Upper lobe of left lung (tissue), 6 donors: ENCODE data around the gene C19orf25. TPM values are rescaled to one million over a fixed set of nuclear protein-coding genes. Genes with fewer than 3 reads are reported as not detected.
A peak's percentile ranks its signal among the peaks of the same experiment; 100 is the strongest.

Source experiments
- ATAC-seq, 2 donors: fragments of 200-7000 bp; cut with Tn5 transposase; one replicate each; pipeline ENCODE4 v1.9.1; 2022; ENCODE audit warnings: mild to moderate bottlenecking in 2 of 2, moderate library complexity in 2 of 2; ENCODE audit not compliant: low FRiP score in 2 of 2
- DNase-seq, 2 donors: peaks; one replicate each; pipeline ENCODE4 v3.0.0-alpha.2; 2019 to 2020
- H3K27ac ChIP-seq, 4 donors: fragments of 200-600 bp; sonication (generic); one replicate each; pipeline ENCODE4 v1.5.1; 2016 to 2019
- H3K27me3 ChIP-seq, 4 donors: fragments of 200-600 bp; sonication (generic); one replicate each; pipeline ENCODE4 v1.5.1; 2017 to 2019
- H3K36me3 ChIP-seq, 4 donors: fragments of 200-600 bp; sonication (generic); one replicate each; pipeline ENCODE4 v1.5.1; 2016 to 2019
- H3K4me1 ChIP-seq, 4 donors: fragments of 200-600 bp; sonication (generic); one replicate each; pipeline ENCODE4 v1.5.1; 2018 to 2019
- H3K4me3 ChIP-seq, 4 donors: fragments of 200-600 bp; sonication (generic); one replicate each; pipeline ENCODE4 v1.5.1; 2017 to 2019; ENCODE audit warnings: mild to moderate bottlenecking in 2 of 4, moderate library complexity in 1 of 4
- H3K9me3 ChIP-seq, 4 donors: fragments of 200-600 bp; sonication (generic); one replicate each; pipeline ENCODE4 v1.5.1; 2018 to 2019
- EP300 ChIP-seq, 4 donors: sonication (generic); formaldehyde crosslinking; IDR thresholded peaks; one replicate each; pipeline ENCODE4 v1.5.1; 2017; ENCODE audit warnings: antibody characterized with exemption in 4 of 4, control low read depth in 2 of 4
- POLR2A ChIP-seq, 4 donors: fragments of 450-650 bp; IDR thresholded peaks; one replicate each; pipeline ENCODE4 v1.5.1; 2016 to 2017; ENCODE audit warnings: antibody characterized with exemption in 4 of 4, mild to moderate bottlenecking in 2 of 4
- POLR2AphosphoS5 ChIP-seq, 2 donors: sonication (generic); formaldehyde crosslinking; IDR thresholded peaks; one replicate each; pipeline ENCODE4 v1.5.1; 2017; ENCODE audit warnings: antibody characterized with exemption in 2 of 2
- WGBS, 2 donors: methylation state at CpG; one replicate each; pipeline ENCODE4 v1.1.5; 2017 to 2018; 5-methylcytosine and 5-hydroxymethylcytosine counted together
- total RNA-seq, 6 donors: library from RNA; depleted of rRNA in 4 of 6; stranded (reverse); fragments of >200 nt in 4 of 6; gene quantifications; one replicate each; pipeline versions ENCODE4 v1.1.0 to v1.2.1, GENCODE V29; 2016 to 2021
- TF ChIP-seq, protein P1 (sequence below), 6 experiments: fragments of 450-650 bp in 4 of 6; fragments of 200-600 bp in 2 of 6; sonication (generic) in 2 of 6; IDR thresholded peaks; one replicate each; pipeline ENCODE4 v1.5.1; 2016 to 2019; ENCODE audit warnings: antibody characterized with exemption in 6 of 6
- donor health status: DM: no; HTN: no; CAD: no; lungs with moderate emphysema.
- donor health status: DM: no; HTN: yes; CAD: no; lungs with severe emphysema.

The C19orf25 gene
- total RNA-seq, 6 donors from 2014 or later = 27.2 to 82.8 (median 37.5) TPM

DNA sequence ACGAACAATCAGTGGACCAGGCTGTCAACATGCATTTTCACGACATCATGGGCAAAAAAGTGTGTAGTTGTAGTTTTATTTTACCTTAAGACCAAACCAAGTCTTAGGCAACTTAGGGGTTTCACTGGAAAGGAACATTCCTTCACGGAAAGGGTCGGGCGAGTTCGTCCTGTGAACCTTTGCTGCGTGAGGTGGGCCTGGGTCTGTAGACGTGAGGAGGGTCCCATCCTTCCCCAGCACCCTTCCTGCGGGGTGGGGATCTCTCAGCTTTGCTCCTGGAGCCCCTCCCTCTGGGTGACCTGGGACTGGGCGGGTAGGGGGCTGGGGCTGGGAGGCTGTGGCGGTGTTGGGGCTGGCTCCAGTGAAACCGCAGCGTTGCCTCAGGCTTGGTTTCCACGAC, 53.1 kb downstream of the C19orf25 start:
- TF ChIP-seq POLR2A (IDR thresholded peaks at IDR 0.05) (no peak), POLR2AphosphoS5 (IDR thresholded peaks at IDR 0.05) (no peak), EP300 (IDR thresholded peaks at IDR 0.05) (no peak)
- TF ChIP-seq, protein P1, sequence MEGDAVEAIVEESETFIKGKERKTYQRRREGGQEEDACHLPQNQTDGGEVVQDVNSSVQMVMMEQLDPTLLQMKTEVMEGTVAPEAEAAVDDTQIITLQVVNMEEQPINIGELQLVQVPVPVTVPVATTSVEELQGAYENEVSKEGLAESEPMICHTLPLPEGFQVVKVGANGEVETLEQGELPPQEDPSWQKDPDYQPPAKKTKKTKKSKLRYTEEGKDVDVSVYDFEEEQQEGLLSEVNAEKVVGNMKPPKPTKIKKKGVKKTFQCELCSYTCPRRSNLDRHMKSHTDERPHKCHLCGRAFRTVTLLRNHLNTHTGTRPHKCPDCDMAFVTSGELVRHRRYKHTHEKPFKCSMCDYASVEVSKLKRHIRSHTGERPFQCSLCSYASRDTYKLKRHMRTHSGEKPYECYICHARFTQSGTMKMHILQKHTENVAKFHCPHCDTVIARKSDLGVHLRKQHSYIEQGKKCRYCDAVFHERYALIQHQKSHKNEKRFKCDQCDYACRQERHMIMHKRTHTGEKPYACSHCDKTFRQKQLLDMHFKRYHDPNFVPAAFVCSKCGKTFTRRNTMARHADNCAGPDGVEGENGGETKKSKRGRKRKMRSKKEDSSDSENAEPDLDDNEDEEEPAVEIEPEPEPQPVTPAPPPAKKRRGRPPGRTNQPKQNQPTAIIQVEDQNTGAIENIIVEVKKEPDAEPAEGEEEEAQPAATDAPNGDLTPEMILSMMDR (IDR thresholded peaks at IDR 0.05) = no peak
- no peak for ATAC-seq
- 93 to 94% methylated on average over 11 to 14 of the region's 14 CpGs for WGBS, 2 donors
- peak in 1 of 2 donors; percentile 31 for DNase-seq
- H3K4me3 ChIP-seq = no peak overlapping the region
- no peaks in the 10 kb centered on the region for H3K9me3 ChIP-seq
- H3K27ac ChIP-seq = no peak overlapping the region
- no peaks in the 10 kb centered on the region for H3K27me3 ChIP-seq
- peaks cover 41 to 93% (median 82%) of the 10 kb centered on the region in 4 donors for H3K36me3 ChIP-seq
- H3K4me1 ChIP-seq = no peaks in the 10 kb centered on the region

DNA sequence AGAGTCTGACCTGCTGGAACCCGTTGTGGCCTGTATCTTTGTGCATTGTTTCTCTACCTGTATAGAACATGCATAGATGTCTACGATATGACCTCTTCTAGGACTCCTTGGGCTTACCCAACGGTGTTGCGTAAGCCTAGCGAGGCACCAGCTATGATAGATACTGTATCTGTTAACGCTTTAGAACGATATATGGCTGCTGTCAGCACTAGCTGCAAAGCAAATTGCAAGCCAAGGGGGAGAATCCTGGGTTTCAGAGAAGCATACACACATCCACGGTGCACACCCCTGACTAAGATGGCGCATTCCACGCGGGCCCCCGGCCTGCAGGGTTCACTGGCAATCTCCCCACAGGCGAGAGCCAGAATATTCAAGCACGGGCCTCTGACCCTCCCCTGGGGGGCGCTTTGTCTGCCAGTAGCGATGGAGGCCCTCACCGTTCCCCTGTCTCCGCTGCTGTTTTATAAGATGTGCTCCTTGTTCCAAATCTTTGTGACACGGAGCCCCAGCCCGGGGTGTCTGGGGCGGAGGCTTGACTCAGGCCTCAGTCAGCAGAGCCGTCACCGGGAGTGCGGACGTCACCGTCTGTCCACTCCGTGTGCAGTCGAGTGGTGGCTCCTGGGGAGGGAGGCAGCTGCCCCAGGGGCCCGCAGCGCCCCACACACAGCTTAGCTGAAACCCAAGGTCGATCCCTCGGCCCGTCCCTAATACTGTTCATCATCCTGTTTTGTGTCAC, 53.7 kb downstream of the C19orf25 start:
- Histone ChIP-seq H3K4me1 (no peaks in the 10 kb centered on the region), H3K4me3 (no peak overlapping the region), H3K27ac (no peak overlapping the region), H3K36me3 (peaks cover 45 to 93% (median 83%) of the 10 kb centered on the region in 4 donors), H3K9me3 (no peaks in the 10 kb centered on the region), H3K27me3 (no peaks in the 10 kb centered on the region)
- peak in 1 of 2 donors; percentile 52 for DNase-seq
- TF ChIP-seq POLR2AphosphoS5 (IDR thresholded peaks at IDR 0.05) (no peak), POLR2A (IDR thresholded peaks at IDR 0.05) (no peak), EP300 (IDR thresholded peaks at IDR 0.05) (no peak)
- TF ChIP-seq, protein P1 (IDR thresholded peaks at IDR 0.05) = no peak
- WGBS, 2 donors = 92% methylated on average over 28 of the region's 33 CpGs
- ATAC-seq = no peak

DNA sequence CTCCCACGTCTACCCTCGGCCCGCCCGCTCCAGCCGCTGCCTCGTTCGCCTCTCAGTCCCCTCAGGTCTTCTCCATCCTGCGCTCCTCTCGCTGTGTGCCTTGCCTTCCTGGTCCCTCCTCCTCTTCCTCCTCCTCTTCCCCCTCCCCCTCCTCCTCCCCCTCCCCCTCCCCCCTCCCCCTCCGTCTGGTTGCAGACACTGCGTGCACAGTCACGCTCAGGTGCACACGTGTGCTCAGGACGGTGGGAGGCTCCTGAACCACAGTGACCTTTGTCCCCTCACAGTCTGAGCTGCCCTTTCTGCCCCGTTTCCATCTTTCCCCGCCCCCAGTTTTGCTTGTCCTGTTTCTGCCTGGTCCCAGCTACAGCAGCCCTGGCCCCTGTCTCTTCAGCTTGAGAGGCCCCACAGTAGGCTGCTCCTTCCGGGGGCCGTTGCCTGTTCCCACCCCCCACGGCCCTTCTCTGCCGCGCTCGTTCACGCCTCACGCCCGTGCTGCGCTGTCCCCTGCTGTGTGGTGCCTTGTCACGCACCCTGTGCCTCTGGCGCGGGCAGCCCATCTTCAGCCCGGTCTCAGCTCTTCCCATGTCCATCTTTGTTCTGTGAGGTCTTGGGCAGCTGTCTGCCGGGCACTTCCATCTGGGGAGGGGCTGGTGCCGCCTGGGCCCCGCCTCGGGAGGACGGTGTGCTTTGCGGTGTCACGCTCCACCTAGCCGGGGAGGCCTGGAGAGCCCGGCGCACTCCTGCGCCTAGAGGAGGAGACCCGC, 54.6 kb downstream of the C19orf25 start:
- no peak for ATAC-seq
- Histone ChIP-seq H3K9me3 (no peaks in the 10 kb centered on the region), H3K27ac (no peak overlapping the region), H3K4me3 (no peak overlapping the region), H3K4me1 (no peaks in the 10 kb centered on the region), H3K36me3 (peaks cover 42 to 90% (median 81%) of the 10 kb centered on the region in 4 donors), H3K27me3 (no peaks in the 10 kb centered on the region)
- TF ChIP-seq POLR2A (IDR thresholded peaks at IDR 0.05) = no peak
- TF ChIP-seq, protein P1 (IDR thresholded peaks at IDR 0.05) = no peak
- 88 to 89% methylated on average over 40 to 41 of the region's 42 CpGs for WGBS, 2 donors
- peak in 1 of 2 donors; percentile 80 for DNase-seq

DNA sequence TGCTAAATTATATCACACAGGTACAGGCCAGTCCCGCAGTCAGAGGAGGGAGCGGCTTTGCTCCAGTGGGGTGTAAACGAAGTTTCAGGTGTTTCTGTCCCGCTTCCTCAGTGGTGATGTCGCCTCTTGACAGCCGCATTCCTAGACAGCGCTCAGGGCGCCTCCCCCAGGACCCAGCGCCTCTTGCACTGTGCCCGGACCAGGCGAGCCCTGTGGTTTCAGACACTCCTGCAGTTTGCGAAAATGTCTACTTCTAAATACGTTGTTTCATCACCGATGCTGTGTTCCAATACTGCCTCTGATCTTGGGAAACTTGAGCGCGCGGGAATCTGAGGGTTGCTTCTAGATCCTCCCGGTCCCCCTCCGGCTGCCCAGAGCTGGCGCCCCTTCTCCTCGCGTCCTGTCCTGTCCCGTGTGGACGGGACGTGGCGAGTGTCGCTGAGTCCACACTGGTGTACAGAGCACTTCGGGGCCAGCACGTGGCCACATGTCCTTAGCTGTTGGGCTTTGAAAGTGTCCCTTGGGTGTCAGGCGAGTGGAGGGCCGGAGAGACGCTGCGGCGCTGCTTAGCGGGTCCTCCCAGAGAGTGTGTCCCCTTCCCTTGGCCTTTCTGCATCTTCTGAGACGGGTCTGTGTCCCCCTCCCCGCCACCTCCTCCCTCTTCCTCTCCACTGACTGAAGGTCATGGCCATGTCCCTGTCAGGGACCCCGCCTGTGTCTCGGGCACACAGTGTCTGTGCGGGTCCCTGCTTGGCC, 55.4 kb downstream of the C19orf25 start:
- DNase-seq (peak in 1 of 2 donors; percentile 69), ATAC-seq (no peak)
- 88 to 90% methylated on average over 39 to 40 of the region's 40 CpGs for WGBS, 2 donors
- no peak for TF ChIP-seq POLR2AphosphoS5 (IDR thresholded peaks at IDR 0.05)
- no peak for TF ChIP-seq POLR2A (IDR thresholded peaks at IDR 0.05)
- TF ChIP-seq, protein P1 (IDR thresholded peaks at IDR 0.05) = no peak
- TF ChIP-seq EP300 (IDR thresholded peaks at IDR 0.05) = no peak
- no peak overlapping the region for H3K27ac ChIP-seq
- H3K27me3 ChIP-seq = no peaks in the 10 kb centered on the region
- H3K9me3 ChIP-seq = no peaks in the 10 kb centered on the region
- peaks cover 0 to 7% (median 3%) of the 10 kb centered on the region in 4 donors for H3K4me1 ChIP-seq
- peaks cover 37 to 90% (median 81%) of the 10 kb centered on the region in 4 donors for H3K36me3 ChIP-seq
- H3K4me3 ChIP-seq = no peak overlapping the region

Other genes starting within 250 kb of the C19orf25 start
- gene CBARP, start 241.2 kb downstream of the C19orf25 start, total RNA-seq = 1 to 10 TPM in 3 of 6 donors, under 1 TPM in 1, not detected in 2; 0.30 to 1.8 (median 1.0) TPM
- 100 to 1,000 TPM in 3 of 6 donors, 10 to 100 TPM in 3; 56.0 to 187 (median 113) TPM for gene ATP5F1D, start 237.5 kb downstream of the C19orf25 start, total RNA-seq
- 100 to 1,000 TPM in 2 of 6 donors, 10 to 100 TPM in 4; 33.5 to 176 (median 75.9) TPM for gene MIDN, start 230.6 kb downstream of the C19orf25 start, total RNA-seq
- gene CIRBP, start 209.9 kb downstream of the C19orf25 start, total RNA-seq = 1,000 to 10,000 TPM in 1 of 6 donors, 100 to 1,000 TPM in 5; 326 to 1,348 (median 441) TPM
- 10 to 100 TPM; 43.0 to 85.3 (median 59.6) TPM for gene FAM174C, start 203.7 kb downstream of the C19orf25 start, total RNA-seq
- not detected for gene EFNA2, start 193.3 kb downstream of the C19orf25 start, total RNA-seq
- 100 to 1,000 TPM in 4 of 6 donors, 10 to 100 TPM in 2; 38.8 to 121 (median 100) TPM for gene NDUFS7, start 95.3 kb downstream of the C19orf25 start, total RNA-seq
- gene GAMT, start 77.7 kb downstream of the C19orf25 start, total RNA-seq = 10 to 100 TPM in 2 of 6 donors, 1 to 10 TPM in 4; 4.0 to 12.1 (median 8.1) TPM
- 100 to 1,000 TPM in 1 of 6 donors, 10 to 100 TPM in 5; 38.9 to 107 (median 78.7) TPM for gene DAZAP1, start 71.6 kb downstream of the C19orf25 start, total RNA-seq
- 1,000 to 10,000 TPM in 5 of 6 donors, 100 to 1,000 TPM in 1; 825 to 2,012 (median 1,317) TPM for gene RPS15, start 40.8 kb downstream of the C19orf25 start, total RNA-seq
- gene APC2, start 29.1 kb downstream of the C19orf25 start, total RNA-seq = 1 to 10 TPM in 1 of 6 donors, under 1 TPM in 4, not detected in 1; 0.06 to 1.0 (median 0.11) TPM
- gene PCSK4, start 11.1 kb upstream of the C19orf25 start, total RNA-seq = 10 to 100 TPM in 2 of 6 donors, 1 to 10 TPM in 4; 2.7 to 47.1 (median 6.8) TPM
- 1 to 10 TPM; 2.0 to 7.8 (median 3.1) TPM for gene REEP6, start 12.0 kb upstream of the C19orf25 start, total RNA-seq
- gene ADAMTSL5, start 33.8 kb upstream of the C19orf25 start, total RNA-seq = 10 to 100 TPM in 1 of 6 donors, 1 to 10 TPM in 4, under 1 TPM in 1; 0.89 to 11.5 (median 4.9) TPM
- not detected for gene PLK5, start 44.9 kb upstream of the C19orf25 start, total RNA-seq
- 10 to 100 TPM; 18.0 to 43.7 (median 26.5) TPM for gene MEX3D, start 89.1 kb upstream of the C19orf25 start, total RNA-seq
- 100 to 1,000 TPM in 3 of 6 donors, 10 to 100 TPM in 3; 65.1 to 158 (median 107) TPM for gene MBD3, start 113.7 kb upstream of the C19orf25 start, total RNA-seq
- gene UQCR11, start 126.2 kb upstream of the C19orf25 start, total RNA-seq = 100 to 1,000 TPM in 2 of 6 donors, 10 to 100 TPM in 4; 10.5 to 216 (median 67.3) TPM
- 10 to 100 TPM; 32.9 to 88.2 (median 53.3) TPM for gene TCF3, start 173.4 kb upstream of the C19orf25 start, total RNA-seq